Upper lobe of right lung (tissue), 1 donor: Measurements from ENCODE around the gene DFFA. TPM values are rescaled to one million over a fixed set of nuclear protein-coding genes. Genes with fewer than 3 reads are reported as not detected.
A peak's percentile ranks its signal among the peaks of the same experiment; 100 is the strongest.

Experiments used
- ATAC-seq: fragments of 200-7000 bp; cut with Tn5 transposase; one replicate; pipeline ENCODE4 v1.9.1; 2020; ENCODE audit warnings: mild to moderate bottlenecking, moderate library complexity
- DNase-seq: peaks from one replicate; pipeline ENCODE4 v3.0.0-alpha.2; 2020
- H3K27ac ChIP-seq: fragments of 200-600 bp; one replicate; pipeline ENCODE4 v1.8.0; 2022
- H3K27me3 ChIP-seq: fragments of 200-600 bp; one replicate; pipeline ENCODE4 v1.8.0; 2022; ENCODE audit warnings: mild to moderate bottlenecking
- H3K36me3 ChIP-seq: fragments of 200-600 bp; one replicate; pipeline ENCODE4 v1.8.0; 2022
- H3K4me1 ChIP-seq: fragments of 200-600 bp; one replicate; pipeline ENCODE4 v1.8.0; 2022
- H3K4me3 ChIP-seq: fragments of 200-600 bp; one replicate; pipeline ENCODE4 v1.8.0; 2022; ENCODE audit warnings: mild to moderate bottlenecking
- H3K9me3 ChIP-seq: fragments of 200-600 bp; one replicate; pipeline ENCODE4 v1.8.0; 2022
- intact Hi-C: fragments of 100-400 bp; cut with DNase I; formaldehyde crosslinking; loops from one replicate; pipeline ENCODE4 v1.11.0; 2022
- total RNA-seq: library from RNA; stranded (reverse); fragmentation: NEBNext Ultra II Directional; extraction: Animal tissue kit (Norgen Biotek cat#: 25700); gene quantifications from one replicate; pipeline ENCODE4 v1.2.1, GENCODE V29; 2021
- TF ChIP-seq, protein P1 (sequence below): fragments of 200-600 bp; IDR thresholded peaks from one replicate; pipeline ENCODE4 v1.8.0; 2022; ENCODE audit warnings: antibody characterized with exemption
- donor health status: DM: no; HTN: yes; CAD: no; lungs with severe emphysema.

Gene DFFA
- total RNA-seq, 1 donor from 2014 or later: 36.9 TPM

- Histone ChIP-seq H3K4me1 (no peaks in the 10 kb centered on the region), H3K4me3 (no peak overlapping the region), H3K36me3 (no peaks in the 10 kb centered on the region), H3K27me3 (no peaks in the 10 kb centered on the region), H3K9me3 (no peaks in the 10 kb centered on the region), H3K27ac (no peak overlapping the region)
- intact Hi-C loops: loop anchor here (10.0 kb wide), 1 partner anchor 56 kb away; no protein-coding TSS in a partner anchor
- DNase-seq (no peak), ATAC-seq (peak; percentile 86)
- TF ChIP-seq, protein P1, sequence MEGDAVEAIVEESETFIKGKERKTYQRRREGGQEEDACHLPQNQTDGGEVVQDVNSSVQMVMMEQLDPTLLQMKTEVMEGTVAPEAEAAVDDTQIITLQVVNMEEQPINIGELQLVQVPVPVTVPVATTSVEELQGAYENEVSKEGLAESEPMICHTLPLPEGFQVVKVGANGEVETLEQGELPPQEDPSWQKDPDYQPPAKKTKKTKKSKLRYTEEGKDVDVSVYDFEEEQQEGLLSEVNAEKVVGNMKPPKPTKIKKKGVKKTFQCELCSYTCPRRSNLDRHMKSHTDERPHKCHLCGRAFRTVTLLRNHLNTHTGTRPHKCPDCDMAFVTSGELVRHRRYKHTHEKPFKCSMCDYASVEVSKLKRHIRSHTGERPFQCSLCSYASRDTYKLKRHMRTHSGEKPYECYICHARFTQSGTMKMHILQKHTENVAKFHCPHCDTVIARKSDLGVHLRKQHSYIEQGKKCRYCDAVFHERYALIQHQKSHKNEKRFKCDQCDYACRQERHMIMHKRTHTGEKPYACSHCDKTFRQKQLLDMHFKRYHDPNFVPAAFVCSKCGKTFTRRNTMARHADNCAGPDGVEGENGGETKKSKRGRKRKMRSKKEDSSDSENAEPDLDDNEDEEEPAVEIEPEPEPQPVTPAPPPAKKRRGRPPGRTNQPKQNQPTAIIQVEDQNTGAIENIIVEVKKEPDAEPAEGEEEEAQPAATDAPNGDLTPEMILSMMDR: no peak
These were observed 33.6 kb downstream of the DFFA start for GRCh38 chr1:10438677-10439163.

GRCh38 chr1:10437052-10437451, 35.3 kb downstream of the DFFA start:
- Histone ChIP-seq H3K9me3 (no peaks in the 10 kb centered on the region), H3K27me3 (no peaks in the 10 kb centered on the region), H3K4me3 (no peak overlapping the region), H3K27ac (no peak overlapping the region), H3K4me1 (no peaks in the 10 kb centered on the region), H3K36me3 (no peaks in the 10 kb centered on the region)
- DNase-seq (no peak), ATAC-seq (no peak)
- intact Hi-C loops: loop anchor here (10.0 kb wide), 1 partner anchor 58 kb away; no protein-coding TSS in a partner anchor
- TF ChIP-seq, protein P1: no peak

- TF ChIP-seq, protein P1: no peak
- DNase-seq (no peak), ATAC-seq (no peak)
- intact Hi-C loops: loop anchor here (10.0 kb wide), 1 partner anchor 60 kb away; no protein-coding TSS in a partner anchor
- H3K36me3 ChIP-seq: no peaks in the 10 kb centered on the region
- no peak overlapping the region for H3K27ac ChIP-seq
- no peaks in the 10 kb centered on the region for H3K27me3 ChIP-seq
- no peak overlapping the region for H3K4me3 ChIP-seq
- H3K9me3 ChIP-seq: no peaks in the 10 kb centered on the region
- H3K4me1 ChIP-seq: peaks cover 14% of the 10 kb centered on the region
These were observed 37.7 kb downstream of the DFFA start for GRCh38 chr1:10434590-10434989.

GRCh38 chr1:10433790-10434189, 38.5 kb downstream of the DFFA start:
- TF ChIP-seq, protein P1: no peak
- H3K36me3 ChIP-seq: no peaks in the 10 kb centered on the region
- H3K9me3 ChIP-seq: no peaks in the 10 kb centered on the region
- H3K4me3 ChIP-seq: no peak overlapping the region
- no peaks in the 10 kb centered on the region for H3K27me3 ChIP-seq
- ATAC-seq (no peak), DNase-seq (no peak)
- H3K27ac ChIP-seq: no peak overlapping the region
- H3K4me1 ChIP-seq: peaks cover 15% of the 10 kb centered on the region
- intact Hi-C loops: loop anchor here (10.0 kb wide), 1 partner anchor 61 kb away; no protein-coding TSS in a partner anchor

GRCh38 chr1:10432910-10433700, 39.2 kb downstream of the DFFA start:
- ATAC-seq (no peak), DNase-seq (no peak)
- no peaks in the 10 kb centered on the region for H3K27me3 ChIP-seq
- H3K27ac ChIP-seq: no peak overlapping the region
- peaks cover 15% of the 10 kb centered on the region for H3K4me1 ChIP-seq
- no peaks in the 10 kb centered on the region for H3K36me3 ChIP-seq
- no peak overlapping the region for H3K4me3 ChIP-seq
- TF ChIP-seq, protein P1: no peak
- intact Hi-C loops: loop anchor here (10.0 kb wide), 1 partner anchor 62 kb away; no protein-coding TSS in a partner anchor
- no peaks in the 10 kb centered on the region for H3K9me3 ChIP-seq
